Subcutaneous adipose tissue (tissue), 4 donors: ENCODE measurements around the gene RNF11. TPM values are rescaled to one million over a fixed set of nuclear protein-coding genes. Genes with fewer than 3 reads are reported as not detected.

Experiments used
- total RNA-seq, 4 donors: library from RNA; depleted of rRNA; stranded (reverse); fragments of >200 nt; gene quantifications; one replicate each; pipeline ENCODE4 v1.1.0, GENCODE V29; 2016
- TF ChIP-seq, protein P1 (sequence below): fragments of 450-650 bp; IDR thresholded peaks from one replicate; pipeline ENCODE4 v1.5.1; 2016; ENCODE audit warnings: low read depth, mild to moderate bottlenecking, control low read depth, antibody characterized with exemption, moderate library complexity

The RNF11 gene
- total RNA-seq, 4 donors from 2014 or later, result 77.9 to 138 (median 112) TPM

DNA sequence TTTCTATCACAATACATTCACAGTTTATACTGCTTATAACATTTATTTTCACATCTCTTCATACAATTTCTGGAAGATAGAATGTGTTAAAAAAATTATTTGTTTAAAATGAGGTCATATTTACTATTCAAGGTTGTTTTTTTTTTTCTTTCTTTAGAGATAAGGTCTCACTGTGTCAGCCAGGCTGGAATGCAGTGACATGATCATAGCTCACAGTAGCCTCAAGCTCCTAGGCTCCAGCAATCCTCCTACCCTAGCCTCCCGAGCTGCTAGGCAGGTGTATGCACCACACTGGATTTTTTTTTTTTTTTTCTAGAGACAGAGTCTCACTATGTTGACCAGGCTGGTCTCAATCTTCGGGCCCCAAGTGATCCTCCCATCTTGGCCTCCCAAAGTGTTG lies 19.0 kb upstream of the RNF11 start:
- TF ChIP-seq, protein P1, sequence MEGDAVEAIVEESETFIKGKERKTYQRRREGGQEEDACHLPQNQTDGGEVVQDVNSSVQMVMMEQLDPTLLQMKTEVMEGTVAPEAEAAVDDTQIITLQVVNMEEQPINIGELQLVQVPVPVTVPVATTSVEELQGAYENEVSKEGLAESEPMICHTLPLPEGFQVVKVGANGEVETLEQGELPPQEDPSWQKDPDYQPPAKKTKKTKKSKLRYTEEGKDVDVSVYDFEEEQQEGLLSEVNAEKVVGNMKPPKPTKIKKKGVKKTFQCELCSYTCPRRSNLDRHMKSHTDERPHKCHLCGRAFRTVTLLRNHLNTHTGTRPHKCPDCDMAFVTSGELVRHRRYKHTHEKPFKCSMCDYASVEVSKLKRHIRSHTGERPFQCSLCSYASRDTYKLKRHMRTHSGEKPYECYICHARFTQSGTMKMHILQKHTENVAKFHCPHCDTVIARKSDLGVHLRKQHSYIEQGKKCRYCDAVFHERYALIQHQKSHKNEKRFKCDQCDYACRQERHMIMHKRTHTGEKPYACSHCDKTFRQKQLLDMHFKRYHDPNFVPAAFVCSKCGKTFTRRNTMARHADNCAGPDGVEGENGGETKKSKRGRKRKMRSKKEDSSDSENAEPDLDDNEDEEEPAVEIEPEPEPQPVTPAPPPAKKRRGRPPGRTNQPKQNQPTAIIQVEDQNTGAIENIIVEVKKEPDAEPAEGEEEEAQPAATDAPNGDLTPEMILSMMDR, result no peak

DNA sequence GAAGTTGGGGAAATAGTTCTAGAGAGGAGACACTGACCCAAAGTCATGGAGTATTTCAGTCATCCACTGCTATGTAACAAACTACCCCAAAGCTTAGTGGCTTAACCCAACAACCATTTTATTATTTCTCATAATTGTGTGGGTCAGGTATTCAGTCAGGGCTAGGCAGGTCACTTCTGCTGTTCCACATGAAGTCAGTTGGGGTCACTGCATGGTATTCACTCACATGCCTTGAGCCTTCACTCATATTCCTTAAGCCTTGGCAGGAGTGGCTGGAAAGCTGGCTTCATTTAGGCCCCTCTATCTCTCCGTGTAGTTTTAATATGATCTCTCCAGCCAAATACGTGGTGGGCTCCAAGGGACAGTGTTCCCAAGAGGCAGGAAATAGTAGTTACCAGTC lies 17.5 kb upstream of the RNF11 start:
- TF ChIP-seq, protein P1, result no peak

DNA sequence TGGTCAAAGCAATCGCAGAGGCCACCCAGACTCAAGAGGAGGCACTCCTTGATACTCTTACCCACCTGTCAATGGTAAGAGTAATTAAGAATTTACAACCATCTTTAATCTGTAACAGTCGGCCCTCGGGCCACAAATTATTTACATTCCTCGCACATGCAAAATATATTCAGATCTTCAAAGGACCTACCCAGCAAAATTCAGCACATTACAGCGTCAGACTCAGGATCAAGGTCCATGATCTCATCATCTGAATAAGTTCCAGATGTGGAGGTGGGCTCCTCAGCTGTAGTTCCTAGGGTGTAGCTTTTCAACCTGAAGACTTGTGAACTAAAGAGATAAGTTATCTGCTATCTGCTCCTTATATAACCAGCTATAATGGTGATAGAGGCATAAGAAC lies 17.1 kb upstream of the RNF11 start:
- TF ChIP-seq, protein P1, result no peak

DNA sequence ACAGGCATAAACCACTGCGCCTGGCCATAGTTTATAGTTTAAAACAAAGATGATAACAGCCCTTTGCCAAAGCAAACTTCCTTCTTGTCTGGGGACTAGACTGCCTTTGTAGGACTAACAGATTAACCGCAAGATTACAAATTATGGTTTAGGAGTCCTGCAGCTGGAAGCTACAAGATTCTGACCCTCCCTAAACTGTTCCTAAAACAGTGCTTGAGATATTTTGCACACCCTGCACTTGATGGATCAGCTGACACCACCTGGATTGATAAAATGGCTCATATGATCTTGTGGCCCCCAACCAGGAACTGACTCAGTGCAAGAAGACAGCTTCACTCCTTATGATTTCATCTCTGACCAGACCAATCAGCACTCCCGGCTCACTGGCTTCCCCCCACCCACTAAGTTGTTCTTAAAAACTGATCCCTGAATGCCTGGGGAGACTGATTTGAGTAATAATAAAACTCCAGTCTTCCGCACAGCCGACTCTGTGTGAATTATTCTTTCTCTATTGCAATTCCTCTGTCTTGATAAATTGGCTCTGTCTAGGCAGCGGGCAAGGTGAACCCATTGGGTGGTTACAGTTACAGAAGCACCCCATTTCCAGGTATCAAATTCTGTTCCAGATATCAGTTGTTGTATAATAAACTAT lies 13.8 kb upstream of the RNF11 start:
- TF ChIP-seq, protein P1, result no peak

DNA sequence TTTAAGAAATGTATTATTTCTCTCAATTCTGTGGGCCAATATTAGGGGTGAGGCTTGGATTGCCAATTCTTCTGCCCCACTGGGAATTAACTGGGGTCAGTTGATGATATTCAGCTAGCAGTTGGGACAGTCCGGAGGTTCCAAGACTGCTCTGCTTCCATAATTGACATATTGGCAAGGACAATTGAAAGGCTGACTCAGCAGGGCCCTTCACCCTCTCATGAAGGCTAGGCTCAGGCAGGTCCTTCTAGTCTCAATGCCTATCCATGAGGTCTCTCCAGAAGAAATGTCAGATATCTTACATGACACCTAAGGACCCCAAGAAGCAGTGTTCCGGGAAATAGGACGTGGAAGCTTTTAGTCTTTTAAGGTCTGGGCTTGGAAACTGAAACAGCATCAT lies 13.3 kb upstream of the RNF11 start:
- TF ChIP-seq, protein P1, result no peak

DNA sequence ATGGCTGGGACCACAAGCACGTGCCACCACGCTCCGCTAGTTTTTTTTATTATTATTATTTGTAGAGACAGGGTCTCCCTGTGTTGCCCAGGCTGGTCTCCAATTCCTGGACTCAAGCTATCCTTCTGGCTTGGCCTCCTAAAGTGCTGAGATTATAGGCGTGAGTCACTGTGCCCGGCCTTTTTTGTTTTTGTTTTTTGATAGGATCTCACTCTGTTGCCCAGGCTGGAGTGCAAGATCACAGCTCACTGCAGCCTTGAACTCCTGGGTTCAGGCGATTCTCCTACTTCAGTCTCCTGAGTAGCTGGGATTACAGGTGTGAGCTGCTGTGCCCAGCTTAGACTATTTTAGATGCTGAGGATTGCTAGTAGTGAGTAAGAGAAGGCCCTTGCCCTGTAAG lies 11.8 kb upstream of the RNF11 start:
- TF ChIP-seq, protein P1, result no peak

DNA sequence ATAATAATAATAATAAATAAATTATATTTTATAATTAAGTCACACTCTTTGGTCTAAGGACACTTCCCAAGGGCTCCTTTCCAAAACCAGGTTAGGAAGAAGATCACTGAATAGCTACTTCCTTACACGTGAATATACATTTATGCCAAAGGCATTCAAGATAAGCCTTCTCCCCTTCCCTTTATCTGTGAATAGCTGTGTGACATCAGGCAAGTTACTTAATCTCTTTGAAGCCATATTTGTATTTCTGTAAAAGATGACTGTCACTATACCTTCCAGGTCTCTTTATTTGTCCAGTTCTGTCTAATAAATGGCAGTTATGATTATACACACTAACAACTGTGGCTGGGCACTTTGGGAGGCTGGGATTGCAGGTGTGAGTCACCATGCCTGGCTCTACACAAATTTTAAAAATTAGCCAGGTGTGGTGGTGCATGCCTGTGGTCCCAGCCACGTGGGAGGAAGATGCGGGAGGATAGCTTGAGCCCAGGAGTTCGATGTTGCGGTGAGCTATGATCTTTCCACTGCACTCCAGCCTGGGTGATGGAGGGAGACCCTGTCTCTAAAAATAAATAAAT lies 5.5 kb upstream of the RNF11 start:
- TF ChIP-seq, protein P1, result no peak
